Renal pelvis (tissue), 12 donors: ENCODE results near the gene BLOC1S2. TPM values are rescaled to one million over a fixed set of nuclear protein-coding genes. Genes with fewer than 3 reads are reported as not detected.
A peak's percentile ranks its signal among the peaks of the same experiment; 100 is the strongest.

Experiments used
- DNase-seq: peaks from one replicate; pipeline ENCODE4 v3.0.0-alpha.2; 2013
- long read RNA-seq, 16 experiments: transcript quantifications; one replicate each; lab custom pipeline, GENCODE V29; 2026
- polyA plus RNA-seq, 3 donors: library from polyadenylated mRNA; unstranded; fragments of 120-200 nt; gene quantifications; one replicate each; pipeline ENCODE4 v1.2.1, GENCODE V29; 2013; ENCODE audit not compliant: insufficient read length in 3 of 3

Gene BLOC1S2
- 10 to 100 TPM; 32.9 to 36.3 (median 34.7) TPM for polyA plus RNA-seq
- long read RNA-seq, donor 1, transcript BLOC1S2-202 (5 exons, 1,249 nt): major isoform, 18 of 30 reads
- long read RNA-seq, donor 1, transcript BLOC1S2-203 (4 exons, 2,024 nt): minor isoform, 11 of 30 reads
- long read RNA-seq, donor 1, partial matches to known transcripts: 0 of 30 reads
- long read RNA-seq, donor 1, other reads (novel, unspliced or antisense): 0 of 30 reads
- long read RNA-seq, donor 2, transcript BLOC1S2-203 (4 exons, 2,024 nt): minor isoform, 10 of 43 reads
- long read RNA-seq, donor 2, transcript BLOC1S2-202 (5 exons, 1,249 nt): major isoform, 32 of 43 reads
- long read RNA-seq, donor 2, partial matches to known transcripts: 0 of 43 reads
- long read RNA-seq, donor 2, other reads (novel, unspliced or antisense): 0 of 43 reads
- long read RNA-seq, donor 3, transcript BLOC1S2-202 (5 exons, 1,249 nt): major isoform, 12 of 20 reads
- long read RNA-seq, donor 3, transcript BLOC1S2-203 (4 exons, 2,024 nt): minor isoform, 7 of 20 reads
- long read RNA-seq, donor 3, partial matches to known transcripts: 0 of 20 reads
- long read RNA-seq, donor 3, other reads (novel, unspliced or antisense): 0 of 20 reads
- long read RNA-seq, donor 4, transcript BLOC1S2-202 (5 exons, 1,249 nt): major isoform, 28 of 49 reads
- long read RNA-seq, donor 4, transcript BLOC1S2-203 (4 exons, 2,024 nt): minor isoform, 11 of 49 reads
- long read RNA-seq, donor 4, partial matches to known transcripts: 10 of 49 reads
- long read RNA-seq, donor 4, other reads (novel, unspliced or antisense): 0 of 49 reads
- long read RNA-seq, donor 5, transcript BLOC1S2-202 (5 exons, 1,249 nt): major isoform, 8 of 10 reads
- long read RNA-seq, donor 5, partial matches to known transcripts: 0 of 10 reads
- long read RNA-seq, donor 5, other reads (novel, unspliced or antisense): 0 of 10 reads
- long read RNA-seq, donor 6, transcript BLOC1S2-203 (4 exons, 2,024 nt): minor isoform, 6 of 36 reads
- long read RNA-seq, donor 6, transcript BLOC1S2-202 (5 exons, 1,249 nt): major isoform, 30 of 36 reads
- long read RNA-seq, donor 6, partial matches to known transcripts: 0 of 36 reads
- long read RNA-seq, donor 6, other reads (novel, unspliced or antisense): 0 of 36 reads
- long read RNA-seq, donor 7, transcript BLOC1S2-202 (5 exons, 1,249 nt): major isoform, 24 of 36 reads
- long read RNA-seq, donor 7, partial matches to known transcripts: 11 of 36 reads
- long read RNA-seq, donor 7, other reads (novel, unspliced or antisense): 0 of 36 reads
- long read RNA-seq, donor 8, transcript BLOC1S2-202 (5 exons, 1,249 nt): major isoform, 11 of 14 reads
- long read RNA-seq, donor 8, partial matches to known transcripts: 0 of 14 reads
- long read RNA-seq, donor 8, other reads (novel, unspliced or antisense): 0 of 14 reads
- long read RNA-seq, donor 9, transcript BLOC1S2-203 (4 exons, 2,024 nt): minor isoform, 12 of 49 reads
- long read RNA-seq, donor 9, transcript BLOC1S2-202 (5 exons, 1,249 nt): major isoform, 25 of 49 reads
- long read RNA-seq, donor 9, partial matches to known transcripts: 9 of 49 reads
- long read RNA-seq, donor 9, other reads (novel, unspliced or antisense): 0 of 49 reads
- long read RNA-seq, donor 10, transcript BLOC1S2-202 (5 exons, 1,249 nt): major isoform, 17 of 19 reads
- long read RNA-seq, donor 10, partial matches to known transcripts: 0 of 19 reads
- long read RNA-seq, donor 10, other reads (novel, unspliced or antisense): 0 of 19 reads
- long read RNA-seq, donor 11, transcript BLOC1S2-202 (5 exons, 1,249 nt): major isoform, 13 of 26 reads
- long read RNA-seq, donor 11, transcript BLOC1S2-203 (4 exons, 2,024 nt): minor isoform, 5 of 26 reads
- long read RNA-seq, donor 11, partial matches to known transcripts: 7 of 26 reads
- long read RNA-seq, donor 11, other reads (novel, unspliced or antisense): 0 of 26 reads
- long read RNA-seq, donor 12, transcript BLOC1S2-202 (5 exons, 1,249 nt): major isoform, 26 of 51 reads
- long read RNA-seq, donor 12, transcript BLOC1S2-203 (4 exons, 2,024 nt): minor isoform, 15 of 51 reads
- long read RNA-seq, donor 12, partial matches to known transcripts: 10 of 51 reads
- long read RNA-seq, donor 12, other reads (novel, unspliced or antisense): 0 of 51 reads
- long read RNA-seq, donor 13, transcript BLOC1S2-202 (5 exons, 1,249 nt): major isoform, 6 of 21 reads
- long read RNA-seq, donor 13, partial matches to known transcripts: 14 of 21 reads
- long read RNA-seq, donor 13, other reads (novel, unspliced or antisense): 0 of 21 reads
- long read RNA-seq, donor 14: 0 reads
- long read RNA-seq, donor 15, transcript BLOC1S2-202 (5 exons, 1,249 nt): major isoform, 21 of 26 reads
- long read RNA-seq, donor 15, partial matches to known transcripts: 0 of 26 reads
- long read RNA-seq, donor 15, other reads (novel, unspliced or antisense): 0 of 26 reads
- long read RNA-seq, donor 16, transcript BLOC1S2-203 (4 exons, 2,024 nt): minor isoform, 10 of 43 reads
- long read RNA-seq, donor 16, transcript BLOC1S2-202 (5 exons, 1,249 nt): major isoform, 31 of 43 reads
- long read RNA-seq, donor 16, partial matches to known transcripts: 0 of 43 reads
- long read RNA-seq, donor 16, other reads (novel, unspliced or antisense): 0 of 43 reads

DNA sequence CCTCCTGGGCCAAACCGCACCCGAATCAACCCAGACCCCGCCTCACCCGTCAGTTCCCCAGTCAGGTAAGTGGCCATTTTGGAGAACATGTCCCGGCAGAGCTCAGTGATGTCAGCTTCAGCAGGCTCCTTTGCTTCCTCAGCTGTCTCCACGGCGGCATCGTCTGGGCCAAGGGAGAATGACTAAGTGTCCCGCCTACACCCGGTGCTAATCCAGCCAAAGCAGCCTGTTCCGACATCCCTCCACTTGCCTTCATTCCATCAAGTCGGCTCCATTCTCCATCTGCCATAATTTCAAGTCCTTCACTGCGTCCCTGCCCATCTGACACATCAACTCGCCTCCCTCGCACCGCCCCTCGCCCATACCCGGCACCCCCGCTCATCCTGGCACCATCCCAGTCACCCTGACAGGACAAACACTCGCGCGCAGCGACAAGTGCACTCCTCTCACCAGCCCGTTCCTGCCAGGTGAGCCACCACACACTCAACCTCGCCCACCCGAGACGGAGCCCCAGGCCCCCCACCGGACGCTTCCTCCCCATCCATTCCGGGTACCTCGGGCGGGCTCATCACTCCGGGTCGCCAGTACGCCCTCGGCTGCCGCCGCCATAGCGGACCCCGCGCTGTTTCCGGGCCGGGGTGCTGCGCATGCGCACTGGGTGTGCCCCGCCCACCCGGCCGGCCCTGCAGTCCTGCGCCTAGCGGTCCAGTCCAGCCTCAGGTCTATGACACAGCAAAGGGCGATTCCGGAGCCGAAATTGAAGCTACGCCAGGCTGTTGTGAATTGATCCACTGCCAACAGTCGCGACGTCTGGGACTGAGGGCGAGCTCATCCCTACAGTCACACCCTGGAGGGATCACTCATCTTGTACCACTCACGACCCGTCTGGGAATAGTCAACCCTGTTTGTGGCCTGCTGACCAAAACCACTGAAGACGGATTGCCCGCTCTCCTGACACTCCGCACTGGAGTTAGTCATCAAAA is at the start of gene BLOC1S2:
BLOC1S2 (minus strand) TSS at position 630 of the 983 bp plus-strand sequence; CDS start at position 609, 21 bp downstream.
- peak; percentile 80 for DNase-seq

DNA sequence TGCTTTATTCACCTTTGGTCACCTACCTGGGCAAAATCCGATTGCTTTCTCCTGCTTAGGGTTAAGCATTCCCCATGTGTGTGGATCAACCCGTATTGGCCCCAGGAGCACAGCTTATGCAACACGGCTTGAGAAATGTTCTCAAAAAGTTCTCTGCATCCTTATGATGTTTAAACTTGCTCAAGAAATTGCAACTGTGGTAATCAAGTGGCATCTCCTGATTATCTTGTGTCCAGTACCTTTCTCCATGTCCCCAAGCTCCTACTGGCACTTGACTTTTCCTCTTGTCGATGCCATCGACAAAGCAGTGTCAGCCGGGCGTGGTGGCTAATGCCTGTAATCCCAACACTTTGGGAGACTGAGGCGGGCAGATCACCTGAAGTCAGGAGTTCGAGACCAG is 48.3 kb upstream of the BLOC1S2 start:
- no peak for DNase-seq

GRCh38 chr10:100333661-100334440 is 47.4 kb upstream of the BLOC1S2 start:
- DNase-seq: no peak

GRCh38 chr10:100333106-100333505 is 46.6 kb upstream of the BLOC1S2 start:
- DNase-seq: no peak

GRCh38 chr10:100330079-100330478 is 43.6 kb upstream of the BLOC1S2 start, which contains the start of gene PKD2L1:
Gene PKD2L1 (minus strand): TSS chr10:100330228. CDS start chr10:100330103, 125 bp downstream.
- no peak for DNase-seq

GRCh38 chr10:100328198-100328597 is 41.7 kb upstream of the BLOC1S2 start:
- DNase-seq: no peak

DNA sequence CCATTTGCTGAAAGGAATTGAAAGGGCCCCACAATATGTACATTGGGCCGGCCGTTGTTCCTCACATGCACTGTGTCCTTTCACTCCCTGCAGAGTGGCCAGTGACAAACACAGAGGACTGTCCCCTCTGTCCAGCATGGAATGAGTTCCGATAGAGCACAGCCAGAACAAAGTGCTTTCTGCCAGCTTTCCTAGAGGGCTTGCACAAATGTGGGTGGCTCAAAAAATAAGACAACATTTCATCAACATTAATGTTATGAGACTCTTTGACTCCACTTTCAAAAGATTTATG is 41.2 kb upstream of the BLOC1S2 start:
- no peak for DNase-seq

GRCh38 chr10:100327007-100327717 is 40.7 kb upstream of the BLOC1S2 start:
- DNase-seq: no peak

DNA sequence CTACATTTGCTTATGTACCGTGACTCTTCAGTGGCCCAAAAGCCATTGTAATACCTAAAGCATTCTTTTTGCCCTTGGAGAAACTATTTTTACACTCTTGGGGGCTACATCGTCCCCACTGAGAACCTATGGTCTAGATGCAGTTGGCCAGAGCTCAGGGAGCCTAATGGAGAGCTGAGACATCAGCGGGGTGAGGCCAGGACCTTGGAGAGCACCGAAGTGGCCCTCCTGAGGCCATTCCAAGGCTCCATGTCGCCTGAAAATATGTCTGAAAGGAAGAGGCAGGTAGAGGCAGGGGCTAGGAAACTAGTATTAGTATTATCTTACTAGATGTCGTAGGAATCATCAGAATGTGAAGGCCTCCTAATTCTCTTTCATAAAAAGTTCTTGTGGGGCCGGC is 38.7 kb upstream of the BLOC1S2 start:
- DNase-seq: no peak

- DNase-seq: no peak
These were observed 33.4 kb upstream of the BLOC1S2 start for GRCh38 chr10:100319707-100320402.

DNA sequence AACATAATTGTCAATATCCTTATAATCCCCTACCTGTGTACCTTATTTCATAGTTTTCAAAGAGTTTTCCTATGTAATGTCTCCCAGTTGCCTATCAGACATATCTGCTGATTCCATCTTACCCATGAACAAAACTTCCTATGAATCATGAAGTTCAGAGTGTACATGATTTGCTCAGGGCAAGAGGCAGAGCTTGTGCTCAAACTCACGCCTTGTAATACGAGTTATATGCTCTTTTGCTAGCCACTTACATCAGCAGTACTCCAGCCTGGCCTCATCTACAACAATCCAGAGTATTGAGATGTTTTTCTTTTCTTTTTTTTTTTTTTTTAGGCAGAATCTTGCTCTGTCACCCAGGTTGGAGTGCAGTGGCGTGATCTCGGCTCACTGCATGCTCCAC is 31.7 kb upstream of the BLOC1S2 start:
- no peak for DNase-seq

DNA sequence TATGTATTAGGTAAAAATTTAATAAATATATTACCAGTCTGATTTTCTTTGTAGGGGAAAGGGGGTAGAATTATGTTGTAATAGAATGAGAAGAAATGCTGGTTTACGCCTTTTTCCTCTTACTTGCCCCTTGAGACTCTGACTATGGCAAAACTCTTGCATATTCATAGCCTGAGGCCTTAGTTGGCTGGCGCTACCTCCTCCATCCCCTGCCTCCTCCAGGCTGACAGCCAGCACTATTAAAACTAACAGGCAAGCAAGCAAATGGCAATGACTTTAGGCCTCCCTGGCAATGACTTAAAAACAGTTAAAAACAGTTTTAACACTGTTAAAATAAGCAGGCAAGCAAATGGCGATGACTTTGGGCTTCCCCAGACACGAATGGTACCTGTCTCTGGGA is 29.1 kb upstream of the BLOC1S2 start:
- no peak for DNase-seq

DNA sequence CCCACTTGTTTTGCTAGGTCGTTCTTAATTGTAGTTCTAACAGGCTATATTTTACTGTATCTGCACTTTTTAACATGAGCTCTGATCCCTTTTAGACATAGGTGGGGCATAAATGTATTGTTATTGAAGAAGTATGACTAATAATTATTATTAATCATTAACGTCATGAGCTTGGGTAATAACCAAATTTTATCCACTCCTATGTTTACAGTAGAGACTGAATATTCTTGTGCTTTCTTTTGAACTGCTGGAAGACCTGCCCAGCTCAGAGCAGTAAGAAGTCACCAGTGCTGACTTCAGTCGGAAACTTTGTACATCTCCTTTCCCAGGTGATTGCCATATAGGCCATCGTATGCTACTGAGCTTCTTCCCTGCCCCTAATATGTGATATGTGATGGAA is 24.8 kb upstream of the BLOC1S2 start:
- no peak for DNase-seq

DNA sequence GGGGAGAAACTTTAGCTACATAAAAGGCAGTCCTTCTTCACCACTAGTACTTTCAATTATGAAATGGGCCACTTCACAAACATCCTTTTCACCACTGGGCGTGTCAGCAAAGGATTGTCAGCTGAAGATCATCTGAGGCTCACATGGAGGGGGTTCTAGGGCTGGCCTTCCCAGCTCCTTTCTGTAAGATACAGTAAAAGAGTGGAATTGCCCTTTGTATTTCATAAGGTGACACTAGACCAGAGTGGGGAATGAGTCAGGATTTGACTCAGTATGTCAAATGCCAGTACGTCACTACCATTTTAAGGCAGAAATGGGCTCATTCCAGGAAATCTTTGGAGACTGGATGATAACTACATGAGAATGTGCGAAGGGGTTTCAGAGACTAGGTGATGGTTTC is 21.2 kb upstream of the BLOC1S2 start:
- DNase-seq: no peak

GRCh38 chr10:100306861-100307260 is 20.4 kb upstream of the BLOC1S2 start:
- no peak for DNase-seq

DNA sequence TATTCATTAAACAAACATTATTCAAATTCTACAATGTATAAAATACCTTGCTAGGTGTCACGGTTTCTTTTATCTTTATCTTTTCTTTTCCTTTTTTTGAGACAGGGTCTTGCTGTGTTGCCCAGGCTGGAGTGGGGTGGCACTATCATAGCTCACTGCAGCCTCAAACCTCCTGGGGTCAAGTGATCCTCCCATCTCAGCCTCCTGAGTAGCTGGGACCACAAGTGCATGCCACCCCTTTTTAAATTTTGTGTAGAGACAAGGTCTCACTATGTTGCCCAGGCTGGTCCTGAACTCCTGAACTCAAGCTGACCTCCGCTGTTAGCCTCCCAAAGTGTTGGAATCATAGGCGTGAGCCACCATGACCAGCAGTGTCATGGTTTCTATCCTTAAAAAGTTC is 17.9 kb upstream of the BLOC1S2 start:
- no peak for DNase-seq
